Measurements from ENCODE around the gene ALKBH3. TPM values are rescaled to one million over a fixed set of nuclear protein-coding genes. Genes with fewer than 3 reads are reported as not detected.

The ALKBH3 gene
- total and polyA plus RNA-seq, 2 donors (not counting 3 experiments of a cell fraction or from before 2014, with no cell fraction given): 28.0 to 34.7 TPM

GRCh38 chr11:43951231-43951630 is 70.6 kb downstream of the ALKBH3 start:
- no TSS peak for BruUV-seq (replicated peaks)

More at GRCh38 chr11:43951231-43951630, 70.6 kb downstream of the ALKBH3 start:
- H3K9me3 ChIP-seq (replicated peaks; ENCODE audit: control insufficient read depth, insufficient read depth, low read length): no peaks in the 10 kb centered on the region
- H2AFZ ChIP-seq (ENCODE audit: low read depth, low read length): no peak overlapping the region
- DNase-seq (ENCODE audit: low read depth, low spot score) (no peak), FAIRE-seq (no peak)
- H3K4me1 ChIP-seq (ENCODE audit: control insufficient read depth, extremely low read depth, insufficient read depth, low read length): no peaks in the 10 kb centered on the region
- TF ChIP-seq JUN (IDR thresholded peaks at IDR 0.05; ENCODE audit: borderline replicate concordance, insufficient read depth, insufficient read length, low read depth) (no peak), FOS (IDR thresholded peaks at IDR 0.05; ENCODE audit: borderline replicate concordance, insufficient read depth, low read length) (no peak), MYC (IDR thresholded peaks at IDR 0.05; ENCODE audit: low read depth, low read length) (no peak), GATA2 (IDR thresholded peaks at IDR 0.05; ENCODE audit: insufficient read depth, insufficient read length, low read depth, low read length) (no peak), POLR2A (IDR thresholded peaks at IDR 0.05; ENCODE audit: low read depth, low read length) (no peak), EZH2 (IDR thresholded peaks at IDR 0.05; ENCODE audit: borderline replicate concordance, low read depth, low read length, severe bottlenecking) (no peak), POLR2AphosphoS5 (IDR thresholded peaks at IDR 0.05; ENCODE audit: insufficient read depth, low read depth, low read length) (no peak), CTCF (IDR thresholded peaks at IDR 0.05; ENCODE audit: extremely low read depth in 1 of 2, insufficient read depth in 1 of 2, low read depth in 1 of 2, low read length in 2 of 2) (no peak), MAX (IDR thresholded peaks at IDR 0.05; ENCODE audit: insufficient read depth, insufficient read length) (no peak)
- ChIA-PET CTCF (interaction anchor here (0.7 to 15.5 kb wide), 4 partner anchors 9 to 61 kb away, joined by 3 to 352 read pairs (median 4); partner anchors contain the start of gene C11orf96), POLR2A (no interaction called here)
- peaks cover 19 to 25% of the 10 kb centered on the region in 2 experiments for H3K27me3 ChIP-seq (ENCODE audit: control insufficient read depth in 2 of 2, insufficient read depth in 2 of 2, low read length in 2 of 2)
- H3K27ac ChIP-seq (ENCODE audit: insufficient read depth, low read depth, low read length): no peak overlapping the region
- no peaks in the 10 kb centered on the region for H3K36me3 ChIP-seq (ENCODE audit: control insufficient read depth in 2 of 2, extremely low read depth in 1 of 2, insufficient read depth in 2 of 2, low read length in 2 of 2)
- intact Hi-C loops (cut with micrococcal nuclease) (no loop called here), dilution Hi-C loops (cut with MboI; ENCODE audit: extremely low pct_ligation_motif_present, low sequenced_read_pairs) (no loop called here)
- no peaks in the 10 kb centered on the region for H3K9me1 ChIP-seq (replicated peaks; ENCODE audit: control insufficient read depth, extremely low read depth, insufficient read depth, low read length)
- H3K4me2 ChIP-seq (ENCODE audit: insufficient read depth, low read length): no peak overlapping the region
- no peaks in the 10 kb centered on the region for H4K20me1 ChIP-seq (replicated peaks; ENCODE audit: control insufficient read depth, extremely low read depth, insufficient read depth, low read length)
- H3K4me3 ChIP-seq (replicated peaks in 1 of 3; ENCODE audit: insufficient read depth in 1 of 3, low read depth in 1 of 3, low read length in 3 of 3): no peak overlapping the region
- no peak overlapping the region for H3K9ac ChIP-seq (replicated peaks; ENCODE audit: extremely low read depth, insufficient read depth, low read length)
- no peaks in the 10 kb centered on the region for H3K79me2 ChIP-seq (ENCODE audit: control insufficient read depth, insufficient read depth, low read length)

Measured in endothelial cell of umbilical vein (primary cell).